ENCODE data around the gene LRRC72. TPM values are rescaled to one million over a fixed set of nuclear protein-coding genes. Genes with fewer than 3 reads are reported as not detected.

LRRC72 gene
- total RNA-seq, 1 experiment from 2014 or later, result not detected

- TF ChIP-seq EZH2 (IDR thresholded peaks at IDR 0.05; ENCODE audit: low read length, unreplicated experiment) (no peak), EZH2phosphoT487 (IDR thresholded peaks at IDR 0.05; ENCODE audit: borderline replicate concordance, low read length) (no peak), CTCF (conservative IDR thresholded peaks at IDR 0.05; ENCODE audit: low read depth, low read length) (peak; percentile 52)
- Histone ChIP-seq H3K27ac (ENCODE audit: low read length) (no peak overlapping the region), H3K36me3 (ENCODE audit: low read depth, low read length) (peaks cover 4% of the 10 kb centered on the region; the same call in 1 of the 2 replicates), H3F3A (ENCODE audit: low read length, unreplicated experiment) (no peaks in the 10 kb centered on the region), H3K9me3 (ENCODE audit: low read length) (no peaks in the 10 kb centered on the region), H4K20me1 (ENCODE audit: low read length) (no peaks in the 10 kb centered on the region), H2AFZ (ENCODE audit: low read length) (no peak overlapping the region), H3K4me2 (ENCODE audit: low read length) (no peak overlapping the region), H3K9ac (ENCODE audit: low read length) (no peak overlapping the region), H3K4me3 (ENCODE audit: low read length) (no peak overlapping the region), H3K9me2 (replicated peaks; ENCODE audit: low read length) (no peaks in the 10 kb centered on the region), H3K4me1 (ENCODE audit: insufficient read depth, low read length) (peaks cover 9% of the 10 kb centered on the region), H3K79me2 (ENCODE audit: low read length) (no peaks in the 10 kb centered on the region), H3K27me3 (ENCODE audit: low read length) (no peaks in the 10 kb centered on the region)
- ATAC-seq (peak; percentile 49), DNase-seq (peak; percentile 48)
- BruUV-seq (replicated peaks), result no TSS peak
- intact Hi-C loops (cut with micrococcal nuclease), result loop anchor here (5.0 kb wide), 1 partner anchor 88 kb away; no protein-coding TSS in a partner anchor
- ChIA-PET POLR2A (ENCODE audit: unreplicated experiment) (no interaction called here), CTCF (no interaction called here)
These were observed 77.4 kb downstream of the LRRC72 start for GRCh38 chr7:16604054-16604453.

- Histone ChIP-seq H3K36me3 (ENCODE audit: low read depth, low read length) (no peaks in the 10 kb centered on the region; the same call in 1 of the 2 replicates), H3K4me1 (ENCODE audit: insufficient read depth, low read length) (no peaks in the 10 kb centered on the region), H3F3A (ENCODE audit: low read length, unreplicated experiment) (no peaks in the 10 kb centered on the region), H4K20me1 (ENCODE audit: low read length) (no peaks in the 10 kb centered on the region), H3K79me2 (ENCODE audit: low read length) (no peaks in the 10 kb centered on the region), H3K9me3 (ENCODE audit: low read length) (no peaks in the 10 kb centered on the region), H3K4me3 (ENCODE audit: low read length) (no peak overlapping the region), H2AFZ (ENCODE audit: low read length) (no peak overlapping the region), H3K9ac (ENCODE audit: low read length) (no peak overlapping the region), H3K4me2 (ENCODE audit: low read length) (no peak overlapping the region), H3K27ac (ENCODE audit: low read length) (no peak overlapping the region), H3K27me3 (ENCODE audit: low read length) (no peaks in the 10 kb centered on the region), H3K9me2 (replicated peaks; ENCODE audit: low read length) (no peaks in the 10 kb centered on the region)
- ATAC-seq, result no peak
- no peak for TF ChIP-seq EZH2phosphoT487 (IDR thresholded peaks at IDR 0.05; ENCODE audit: borderline replicate concordance, low read length)
- TF ChIP-seq EZH2 (IDR thresholded peaks at IDR 0.05; ENCODE audit: low read length, unreplicated experiment), result no peak
- POLR2A ChIA-PET (ENCODE audit: unreplicated experiment), result no interaction called here
- no TSS peak for BruUV-seq (replicated peaks)
- intact Hi-C loops (cut with micrococcal nuclease), result no loop called here
- CTCF ChIA-PET, result no interaction called here
- no peak for DNase-seq
These were observed 80.1 kb downstream of the LRRC72 start for GRCh38 chr7:16606704-16607103.

- ChIA-PET POLR2A (ENCODE audit: unreplicated experiment) (no interaction called here), CTCF (no interaction called here)
- Histone ChIP-seq H2AFZ (ENCODE audit: low read length) (no peak overlapping the region), H3K27me3 (ENCODE audit: low read length) (no peaks in the 10 kb centered on the region), H3K27ac (ENCODE audit: low read length) (no peak overlapping the region), H3K36me3 (ENCODE audit: low read depth, low read length) (no peaks in the 10 kb centered on the region), H3K9me2 (replicated peaks; ENCODE audit: low read length) (no peaks in the 10 kb centered on the region), H3K9me3 (ENCODE audit: low read length) (no peaks in the 10 kb centered on the region), H4K20me1 (ENCODE audit: low read length) (no peaks in the 10 kb centered on the region), H3K9ac (ENCODE audit: low read length) (no peak overlapping the region), H3K4me3 (ENCODE audit: low read length) (no peak overlapping the region), H3K79me2 (ENCODE audit: low read length) (no peaks in the 10 kb centered on the region), H3K4me2 (ENCODE audit: low read length) (no peak overlapping the region), H3F3A (ENCODE audit: low read length, unreplicated experiment) (no peaks in the 10 kb centered on the region), H3K4me1 (ENCODE audit: insufficient read depth, low read length) (no peaks in the 10 kb centered on the region)
- no peak for DNase-seq
- BruUV-seq (replicated peaks), result no TSS peak
- intact Hi-C loops (cut with micrococcal nuclease), result no loop called here
- no peak for ATAC-seq
- no peak for TF ChIP-seq CTCF (conservative IDR thresholded peaks at IDR 0.05; ENCODE audit: low read depth, low read length)
- no peak for TF ChIP-seq EZH2phosphoT487 (IDR thresholded peaks at IDR 0.05; ENCODE audit: borderline replicate concordance, low read length)
- TF ChIP-seq EZH2 (IDR thresholded peaks at IDR 0.05; ENCODE audit: low read length, unreplicated experiment), result no peak
These were observed 83.3 kb downstream of the LRRC72 start for GRCh38 chr7:16609842-16610450.

Data from PC-3 (cell line).